SU-DHL-6 (cell line): ENCODE data around the gene ABCF2.

ENCODE experiments used
- EZH2phosphoT487 ChIP-seq: fragments of 200-600 bp; sonication (generic), shearing (Covaris generic); conservative IDR thresholded peaks from 2 replicates; pipeline ENCODE4 v1.6.1; 2018; ENCODE audit warnings: mild to moderate bottlenecking, antibody characterized with exemption, low read length, moderate library complexity, mixed read lengths
- TF ChIP-seq, protein P1 (sequence below): fragments of 200-600 bp; sonication (generic); IDR thresholded peaks from one replicate; pipeline ENCODE4 v1.5.1; 2017; ENCODE audit warnings: antibody characterized with exemption, mild to moderate bottlenecking, low read length, moderate library complexity; ENCODE audit not compliant: insufficient read depth, poor library complexity, severe bottlenecking

DNA sequence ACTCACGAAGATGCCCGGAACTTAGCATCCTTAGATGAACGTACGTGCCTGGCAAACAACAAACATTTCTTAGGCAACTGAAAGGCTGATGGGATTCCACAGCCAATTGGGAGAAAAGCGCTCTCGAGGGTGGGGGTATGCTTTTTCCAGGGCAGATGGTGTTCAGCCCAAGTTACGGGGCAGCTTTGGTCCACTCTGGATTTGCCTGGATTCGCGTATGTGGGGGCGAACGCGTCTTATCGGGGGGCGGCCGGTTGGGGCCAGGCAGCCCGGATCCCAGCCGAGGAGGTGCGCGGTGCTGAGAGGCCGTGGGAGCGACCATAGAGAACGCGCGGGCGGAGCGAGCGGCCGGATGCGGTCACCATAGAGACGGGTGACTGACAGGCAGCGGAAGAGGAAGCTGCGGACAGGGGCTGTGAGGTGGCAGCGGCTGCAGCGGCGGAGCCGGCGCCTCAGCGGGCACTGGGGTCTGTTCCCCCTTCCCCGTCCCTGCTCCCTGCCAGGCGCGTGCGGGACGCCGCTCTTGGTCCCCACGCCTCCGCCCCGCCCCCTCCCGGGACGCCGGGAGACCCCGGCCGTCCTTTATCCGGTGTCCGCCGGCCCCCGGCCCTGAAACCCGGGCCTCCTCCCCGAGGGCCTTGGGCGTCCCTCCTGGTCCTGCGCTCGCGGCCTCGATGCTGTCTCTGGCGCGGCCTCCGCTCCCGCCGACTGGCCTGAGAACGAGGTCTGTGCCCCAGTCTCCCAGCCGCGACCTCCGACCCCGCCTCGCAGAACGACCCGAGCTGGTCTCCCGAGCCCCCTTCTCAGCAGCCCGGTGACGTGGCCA lies 5.3 kb upstream of the ABCF2 start, which contains the start of gene CHPF2:
- TF ChIP-seq, protein P1, sequence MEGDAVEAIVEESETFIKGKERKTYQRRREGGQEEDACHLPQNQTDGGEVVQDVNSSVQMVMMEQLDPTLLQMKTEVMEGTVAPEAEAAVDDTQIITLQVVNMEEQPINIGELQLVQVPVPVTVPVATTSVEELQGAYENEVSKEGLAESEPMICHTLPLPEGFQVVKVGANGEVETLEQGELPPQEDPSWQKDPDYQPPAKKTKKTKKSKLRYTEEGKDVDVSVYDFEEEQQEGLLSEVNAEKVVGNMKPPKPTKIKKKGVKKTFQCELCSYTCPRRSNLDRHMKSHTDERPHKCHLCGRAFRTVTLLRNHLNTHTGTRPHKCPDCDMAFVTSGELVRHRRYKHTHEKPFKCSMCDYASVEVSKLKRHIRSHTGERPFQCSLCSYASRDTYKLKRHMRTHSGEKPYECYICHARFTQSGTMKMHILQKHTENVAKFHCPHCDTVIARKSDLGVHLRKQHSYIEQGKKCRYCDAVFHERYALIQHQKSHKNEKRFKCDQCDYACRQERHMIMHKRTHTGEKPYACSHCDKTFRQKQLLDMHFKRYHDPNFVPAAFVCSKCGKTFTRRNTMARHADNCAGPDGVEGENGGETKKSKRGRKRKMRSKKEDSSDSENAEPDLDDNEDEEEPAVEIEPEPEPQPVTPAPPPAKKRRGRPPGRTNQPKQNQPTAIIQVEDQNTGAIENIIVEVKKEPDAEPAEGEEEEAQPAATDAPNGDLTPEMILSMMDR = no peak
- TF ChIP-seq EZH2phosphoT487 = no peak
